ENCODE data around the gene OR2D3. TPM values are rescaled to one million over a fixed set of nuclear protein-coding genes. Genes with fewer than 3 reads are reported as not detected.
"Not testable (repeated sequence)": the region's sequence is repeated elsewhere in the genome, so short reads cannot be mapped to it uniquely, and the experiment has no call there.

OR2D3 gene
- total RNA-seq, 1 experiment from 2014 or later = not detected

- no peak for DNase-seq
- no peak overlapping the region for H3K4me3 ChIP-seq (ENCODE audit: insufficient read depth, low read depth, low read length)
- no peaks in the 10 kb centered on the region for H3K27me3 ChIP-seq (ENCODE audit: control insufficient read depth, insufficient read depth, low read length)
- H3K36me3 ChIP-seq (replicated peaks; ENCODE audit: control insufficient read depth, insufficient read depth, low read length) = no peaks in the 10 kb centered on the region
Measured at GRCh38 chr11:6968816-6969215, 48.0 kb downstream of the OR2D3 start.

GRCh38 chr11:6969854-6970253, 49.1 kb downstream of the OR2D3 start:
- not testable (repeated sequence) for H3K36me3 ChIP-seq (replicated peaks; ENCODE audit: control insufficient read depth, insufficient read depth, low read length); DNase-seq; H3K27me3 ChIP-seq (ENCODE audit: control insufficient read depth, insufficient read depth, low read length); H3K4me3 ChIP-seq (ENCODE audit: insufficient read depth, low read depth, low read length)

Other genes with a start within 250 kb of the OR2D3 start
- 72.9 and 110 TPM in 2 replicates for gene MRPL17, start 237.7 kb upstream of the OR2D3 start, total RNA-seq (2014; rRNA removed; shearing (Covaris generic))
- gene OR2AG2, start 149.0 kb upstream of the OR2D3 start, total RNA-seq (2014; rRNA removed; shearing (Covaris generic)) = 0.07 TPM in 2 replicates
- gene OR2AG1, start 138.0 kb upstream of the OR2D3 start, total RNA-seq (2014; rRNA removed; shearing (Covaris generic)) = not detected in 2 replicates
- 0.04 and 0.07 TPM in 2 replicates for gene OR6A2, start 121.3 kb upstream of the OR2D3 start, total RNA-seq (2014; rRNA removed; shearing (Covaris generic))
- gene OR10A5, start 75.3 kb upstream of the OR2D3 start, total RNA-seq (2014; rRNA removed; shearing (Covaris generic)) = not detected in 2 replicates
- not detected in 2 replicates for gene OR10A2, start 57.9 kb upstream of the OR2D3 start, total RNA-seq (2014; rRNA removed; shearing (Covaris generic))
- gene OR10A4, start 44.4 kb upstream of the OR2D3 start, total RNA-seq (2014; rRNA removed; shearing (Covaris generic)) = not detected in 2 replicates
- gene OR2D2, start 28.5 kb upstream of the OR2D3 start, total RNA-seq (2014; rRNA removed; shearing (Covaris generic)) = 0.42 TPM in 1 of 2 replicates, not detected in the other
- gene ZNF215, start 5.4 kb downstream of the OR2D3 start, total RNA-seq (2014; rRNA removed; shearing (Covaris generic)) = 7.1 and 11.8 TPM in 2 replicates
- gene ZNF214, start 99.3 kb downstream of the OR2D3 start, total RNA-seq (2014; rRNA removed; shearing (Covaris generic)) = 1.1 and 1.6 TPM in 2 replicates
- gene NLRP14, start 99.5 kb downstream of the OR2D3 start, total RNA-seq (2014; rRNA removed; shearing (Covaris generic)) = 0.07 and 0.11 TPM in 2 replicates
- not detected in 2 replicates for gene RBMXL2, start 168.0 kb downstream of the OR2D3 start, total RNA-seq (2014; rRNA removed; shearing (Covaris generic))